Loucy (cell line): ENCODE results near the gene OXCT2.

ENCODE experiments used
- EZH2phosphoT487 ChIP-seq: fragments of 200-600 bp; IDR thresholded peaks from 2 replicates; pipeline ENCODE4 v1.6.1; 2018; ENCODE audit warnings: antibody characterized with exemption, mild to moderate bottlenecking, moderate library complexity, borderline replicate concordance
- TF ChIP-seq, protein P1 (sequence below): fragments of 200-600 bp; sonication (generic); conservative IDR thresholded peaks from 2 replicates; pipeline ENCODE4 v1.5.1; 2014; ENCODE audit warnings: mild to moderate bottlenecking, antibody characterized with exemption, low read length

GRCh38 chr1:39758556-39759435 lies 12.4 kb downstream of the OXCT2 start:
- TF ChIP-seq, protein P1, sequence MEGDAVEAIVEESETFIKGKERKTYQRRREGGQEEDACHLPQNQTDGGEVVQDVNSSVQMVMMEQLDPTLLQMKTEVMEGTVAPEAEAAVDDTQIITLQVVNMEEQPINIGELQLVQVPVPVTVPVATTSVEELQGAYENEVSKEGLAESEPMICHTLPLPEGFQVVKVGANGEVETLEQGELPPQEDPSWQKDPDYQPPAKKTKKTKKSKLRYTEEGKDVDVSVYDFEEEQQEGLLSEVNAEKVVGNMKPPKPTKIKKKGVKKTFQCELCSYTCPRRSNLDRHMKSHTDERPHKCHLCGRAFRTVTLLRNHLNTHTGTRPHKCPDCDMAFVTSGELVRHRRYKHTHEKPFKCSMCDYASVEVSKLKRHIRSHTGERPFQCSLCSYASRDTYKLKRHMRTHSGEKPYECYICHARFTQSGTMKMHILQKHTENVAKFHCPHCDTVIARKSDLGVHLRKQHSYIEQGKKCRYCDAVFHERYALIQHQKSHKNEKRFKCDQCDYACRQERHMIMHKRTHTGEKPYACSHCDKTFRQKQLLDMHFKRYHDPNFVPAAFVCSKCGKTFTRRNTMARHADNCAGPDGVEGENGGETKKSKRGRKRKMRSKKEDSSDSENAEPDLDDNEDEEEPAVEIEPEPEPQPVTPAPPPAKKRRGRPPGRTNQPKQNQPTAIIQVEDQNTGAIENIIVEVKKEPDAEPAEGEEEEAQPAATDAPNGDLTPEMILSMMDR, result no peak
- no peak for TF ChIP-seq EZH2phosphoT487
